Measurements from ENCODE around the gene SERBP1. TPM values are rescaled to one million over a fixed set of nuclear protein-coding genes. Genes with fewer than 3 reads are reported as not detected.

Gene SERBP1
- total RNA-seq, 1 experiment from 2014 or later = 230 TPM

- peaks cover 27% of the 10 kb centered on the region for H3K36me3 ChIP-seq (ENCODE audit: control insufficient read depth, insufficient read depth, low read length)
- no peak overlapping the region for H3K4me3 ChIP-seq (ENCODE audit: low read depth in 2 of 2, low read length in 2 of 2)
- in situ Hi-C loops (cut with HindIII; ENCODE audit: low pct_unique_long_range_greater_than_20kb, low sequenced_read_pairs) = no loop called here
- BruUV-seq (replicated peaks) = no TSS peak
- no peak for ATAC-seq
- H3K9me3 ChIP-seq (ENCODE audit: control insufficient read depth, insufficient read depth, low read depth, low read length) = no peaks in the 10 kb centered on the region
- no peak overlapping the region for H3K27ac ChIP-seq (ENCODE audit: low read length)
- no peak for DNase-seq (ENCODE audit: low read depth, low spot score)
- ChIA-PET POLR2A (no interaction called here), CTCF (no interaction called here)
- H3K27me3 ChIP-seq (ENCODE audit: control insufficient read depth, insufficient read depth, low read length) = no peaks in the 10 kb centered on the region
- intact Hi-C loops (cut with micrococcal nuclease; ENCODE audit: unreplicated experiment) = loop anchor here (10.0 kb wide), 1 partner anchor 173 kb away; no protein-coding TSS in a partner anchor
- H3K4me1 ChIP-seq (ENCODE audit: control insufficient read depth, insufficient read depth, low read length) = no peaks in the 10 kb centered on the region
- no peak for TF ChIP-seq TCF7L2 (IDR thresholded peaks at IDR 0.05; ENCODE audit: low read depth, low read length)
- no peak for TF ChIP-seq REST (IDR thresholded peaks at IDR 0.05; ENCODE audit: insufficient read depth in 1 of 2, low read depth in 2 of 2, low read length in 1 of 2)
- no peak for TF ChIP-seq POLR2AphosphoS5 (IDR thresholded peaks at IDR 0.05; ENCODE audit: low read depth, low read length)
Measured at GRCh38 chr1:67408148-67408547, 22.1 kb downstream of the SERBP1 start.

DNA sequence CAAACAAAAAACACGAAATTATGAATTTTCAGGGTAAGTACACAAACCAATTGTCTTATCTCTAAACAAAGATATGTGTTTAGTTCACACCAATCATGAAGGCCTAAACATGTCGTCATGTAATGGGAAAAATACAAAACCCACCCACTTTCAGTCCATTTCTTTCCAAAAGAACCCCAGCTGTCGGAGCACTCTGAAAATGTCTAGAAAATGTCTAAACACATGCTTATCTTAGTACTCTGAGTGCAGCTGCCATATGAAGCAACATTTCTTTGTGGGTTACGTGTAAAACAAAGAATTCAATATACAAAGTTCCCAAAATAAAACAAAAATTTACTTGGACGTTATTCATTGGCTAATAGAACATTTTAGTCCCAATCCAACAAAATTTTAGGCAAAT, 22.7 kb downstream of the SERBP1 start:
- no peak for TF ChIP-seq SIN3A (IDR thresholded peaks at IDR 0.05; ENCODE audit: borderline replicate concordance, insufficient read depth, low read depth, low read length)
- TF ChIP-seq TCF7L2 (IDR thresholded peaks at IDR 0.05; ENCODE audit: low read depth, low read length) = no peak
- TF ChIP-seq POLR2AphosphoS5 (IDR thresholded peaks at IDR 0.05; ENCODE audit: low read depth, low read length) = 0 out of 2 replicates have a peak, but pooled peaks have one; percentile 26
- TF ChIP-seq, protein P1, sequence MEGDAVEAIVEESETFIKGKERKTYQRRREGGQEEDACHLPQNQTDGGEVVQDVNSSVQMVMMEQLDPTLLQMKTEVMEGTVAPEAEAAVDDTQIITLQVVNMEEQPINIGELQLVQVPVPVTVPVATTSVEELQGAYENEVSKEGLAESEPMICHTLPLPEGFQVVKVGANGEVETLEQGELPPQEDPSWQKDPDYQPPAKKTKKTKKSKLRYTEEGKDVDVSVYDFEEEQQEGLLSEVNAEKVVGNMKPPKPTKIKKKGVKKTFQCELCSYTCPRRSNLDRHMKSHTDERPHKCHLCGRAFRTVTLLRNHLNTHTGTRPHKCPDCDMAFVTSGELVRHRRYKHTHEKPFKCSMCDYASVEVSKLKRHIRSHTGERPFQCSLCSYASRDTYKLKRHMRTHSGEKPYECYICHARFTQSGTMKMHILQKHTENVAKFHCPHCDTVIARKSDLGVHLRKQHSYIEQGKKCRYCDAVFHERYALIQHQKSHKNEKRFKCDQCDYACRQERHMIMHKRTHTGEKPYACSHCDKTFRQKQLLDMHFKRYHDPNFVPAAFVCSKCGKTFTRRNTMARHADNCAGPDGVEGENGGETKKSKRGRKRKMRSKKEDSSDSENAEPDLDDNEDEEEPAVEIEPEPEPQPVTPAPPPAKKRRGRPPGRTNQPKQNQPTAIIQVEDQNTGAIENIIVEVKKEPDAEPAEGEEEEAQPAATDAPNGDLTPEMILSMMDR (IDR thresholded peaks at IDR 0.05) = no peak
- no peak for TF ChIP-seq REST (IDR thresholded peaks at IDR 0.05; ENCODE audit: insufficient read depth in 1 of 2, low read depth in 2 of 2, low read length in 1 of 2)
- intact Hi-C loops (cut with micrococcal nuclease; ENCODE audit: unreplicated experiment) = loop anchor here (10.0 kb wide), 1 partner anchor 173 kb away; no protein-coding TSS in a partner anchor
- no peaks in the 10 kb centered on the region for H3K27me3 ChIP-seq (ENCODE audit: control insufficient read depth, insufficient read depth, low read length)
- no peak for DNase-seq (ENCODE audit: low read depth, low spot score)
- ChIA-PET POLR2A (no interaction called here), CTCF (no interaction called here)
- H3K9me3 ChIP-seq (ENCODE audit: control insufficient read depth, insufficient read depth, low read depth, low read length) = no peaks in the 10 kb centered on the region
- H3K27ac ChIP-seq (ENCODE audit: low read length) = no peak overlapping the region
- in situ Hi-C loops (cut with HindIII; ENCODE audit: low pct_unique_long_range_greater_than_20kb, low sequenced_read_pairs) = no loop called here
- BruUV-seq (replicated peaks) = no TSS peak
- H3K4me1 ChIP-seq (ENCODE audit: control insufficient read depth, insufficient read depth, low read length) = no peaks in the 10 kb centered on the region
- H3K36me3 ChIP-seq (ENCODE audit: control insufficient read depth, insufficient read depth, low read length) = peaks cover 24% of the 10 kb centered on the region
- ATAC-seq = no peak
- no peak overlapping the region for H3K4me3 ChIP-seq (ENCODE audit: low read depth in 2 of 2, low read length in 2 of 2)

Data from Panc1 (cell line).